HG02763 (cell line): ENCODE data around the gene CCM2.

ENCODE experiments used
- ATAC-seq: cut with Tn5 transposase; IDR thresholded peaks from one replicate; pipeline ENCODE4 v1.9.1; 2021; ENCODE audit warnings: mild to moderate bottlenecking, moderate library complexity; ENCODE audit not compliant: unreplicated experiment

The CCM2 gene

DNA sequence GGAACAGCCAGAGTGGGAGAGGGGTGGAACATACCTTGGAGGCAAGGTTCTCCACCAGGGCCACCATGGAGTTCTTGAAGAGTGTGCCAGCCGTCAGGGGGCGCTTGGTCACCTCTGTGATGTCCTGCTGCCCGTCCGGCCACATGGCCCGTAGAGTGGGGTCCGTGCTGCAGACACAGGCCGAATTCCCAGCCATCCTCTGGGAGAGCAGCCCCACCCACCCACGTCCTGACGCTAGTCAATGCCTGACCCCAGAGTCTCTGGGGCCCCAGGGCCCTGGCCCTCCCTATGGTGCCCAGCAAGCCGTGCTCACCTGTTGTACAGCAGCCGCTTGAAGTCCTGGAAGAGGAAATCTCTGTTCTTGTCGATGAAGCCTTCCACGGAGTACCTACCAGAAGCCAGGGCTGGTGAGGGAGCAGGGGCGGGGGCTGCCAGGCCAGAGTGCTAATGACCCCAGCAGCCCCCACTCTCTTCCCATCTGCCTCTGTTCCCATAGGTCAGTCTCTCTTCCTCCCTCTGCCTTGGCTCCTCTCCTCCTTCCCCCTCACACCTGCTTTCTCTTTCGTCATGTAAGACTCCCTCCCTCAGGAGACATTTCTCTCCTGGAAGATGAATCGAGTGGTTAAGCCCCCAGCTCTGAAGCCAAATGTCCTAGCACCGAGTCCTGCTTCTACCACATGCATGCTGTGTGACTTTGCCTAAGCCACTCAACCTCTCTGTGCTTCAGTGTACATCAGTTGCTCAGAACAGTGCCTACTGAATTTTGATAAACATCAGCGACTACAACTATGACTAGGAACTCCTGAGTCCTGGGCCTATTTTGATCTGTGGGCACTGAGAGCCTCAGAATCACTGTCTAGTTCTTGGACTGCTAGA lies 32.2 kb upstream of the CCM2 start:
- ATAC-seq, result no peak

DNA sequence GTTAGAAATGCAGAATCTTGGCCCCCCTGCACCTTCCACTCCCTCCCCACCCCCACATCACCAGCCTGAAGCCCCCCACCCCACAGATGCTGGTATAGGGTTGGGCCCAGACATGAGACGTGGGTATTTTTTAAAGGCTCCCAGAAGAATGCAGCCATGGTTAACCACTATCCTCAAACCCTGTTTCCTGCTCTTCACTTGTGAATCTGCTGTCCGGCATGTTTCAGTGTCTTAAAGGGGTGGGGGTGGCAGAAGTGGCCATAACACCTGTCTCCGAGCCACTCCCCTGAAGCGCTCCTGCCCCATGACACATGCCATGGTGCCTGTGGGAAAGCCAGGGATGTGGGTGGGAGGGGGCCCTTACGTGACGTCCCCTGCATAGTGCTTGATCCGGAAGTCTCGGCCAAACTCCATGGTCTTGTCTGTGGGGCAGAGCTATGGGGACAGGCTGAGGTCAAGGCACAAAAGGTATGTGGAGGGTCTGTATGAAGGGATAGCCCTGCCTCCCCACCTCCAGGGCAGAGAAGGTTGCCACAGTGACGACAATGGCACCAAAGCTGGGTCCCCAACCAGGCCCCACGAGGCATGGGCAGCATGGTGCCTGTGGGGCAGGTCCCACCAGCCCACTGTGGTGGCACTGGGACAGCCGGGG lies 30.8 kb upstream of the CCM2 start:
- no peak for ATAC-seq

DNA sequence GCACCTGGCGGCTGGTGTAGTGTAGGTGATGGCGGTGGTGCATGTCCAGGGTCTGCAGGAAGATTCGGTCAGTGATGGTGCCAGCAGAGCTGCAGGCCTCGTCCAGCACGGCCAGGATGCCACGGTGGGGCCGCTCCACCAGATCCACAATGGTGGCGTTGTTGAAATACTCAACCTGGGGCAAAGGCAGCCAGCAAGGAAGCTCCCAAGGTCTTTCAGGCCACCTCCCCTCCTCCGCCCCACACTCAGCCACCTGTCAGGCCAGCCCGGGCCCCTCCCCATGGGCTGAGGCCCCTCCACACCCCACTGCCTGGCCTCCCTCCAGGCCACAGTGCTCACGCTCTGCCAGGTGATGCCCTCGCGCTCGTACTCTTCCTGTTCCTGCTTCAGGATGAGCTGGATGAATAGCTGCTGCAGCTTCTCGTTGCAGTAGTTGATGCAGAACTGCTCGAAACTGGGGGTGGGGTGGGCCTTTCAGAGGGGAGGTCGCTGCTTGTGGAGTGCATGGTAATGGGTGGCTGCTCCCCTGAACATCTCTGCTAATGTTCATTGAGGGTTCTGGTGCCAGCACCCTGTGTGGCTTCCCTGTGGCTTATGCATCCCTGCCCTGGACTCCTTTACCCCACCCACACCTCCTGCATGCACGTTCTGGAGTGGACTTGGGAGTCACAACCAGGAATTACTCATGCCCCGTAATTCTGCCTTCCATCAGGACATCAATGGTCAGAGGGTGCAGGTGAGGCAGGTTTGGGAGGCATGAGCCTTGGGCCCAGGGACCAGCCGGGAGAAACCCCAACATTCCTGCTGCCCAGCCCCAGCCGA lies 30.1 kb upstream of the CCM2 start:
- ATAC-seq, result no peak

DNA sequence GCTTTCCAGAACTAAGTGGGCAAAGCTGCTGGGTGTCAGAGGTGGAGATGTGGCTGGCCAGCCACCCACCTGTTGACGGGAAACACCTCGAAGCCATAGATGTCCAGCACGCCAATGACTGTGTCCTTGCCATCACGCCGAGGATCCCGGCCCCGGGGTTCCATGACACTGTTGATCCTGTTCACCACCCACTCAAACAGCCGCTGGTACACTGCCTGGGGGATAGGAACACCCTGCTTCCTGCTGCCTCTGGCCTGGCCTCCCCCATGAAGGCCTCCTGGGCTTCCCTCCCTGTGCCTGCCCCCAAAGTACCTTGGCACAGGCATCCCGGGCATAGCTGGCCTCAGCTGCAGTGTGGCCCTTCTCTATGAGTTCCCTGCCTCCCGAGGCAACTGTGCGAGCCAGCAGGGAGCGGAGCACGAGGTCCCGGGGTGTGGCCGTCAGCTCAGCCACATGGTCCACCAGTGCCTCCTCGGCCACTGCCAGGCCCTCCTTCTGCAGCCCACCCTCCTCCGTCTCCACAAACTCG lies 29.4 kb upstream of the CCM2 start:
- ATAC-seq, result no peak

DNA sequence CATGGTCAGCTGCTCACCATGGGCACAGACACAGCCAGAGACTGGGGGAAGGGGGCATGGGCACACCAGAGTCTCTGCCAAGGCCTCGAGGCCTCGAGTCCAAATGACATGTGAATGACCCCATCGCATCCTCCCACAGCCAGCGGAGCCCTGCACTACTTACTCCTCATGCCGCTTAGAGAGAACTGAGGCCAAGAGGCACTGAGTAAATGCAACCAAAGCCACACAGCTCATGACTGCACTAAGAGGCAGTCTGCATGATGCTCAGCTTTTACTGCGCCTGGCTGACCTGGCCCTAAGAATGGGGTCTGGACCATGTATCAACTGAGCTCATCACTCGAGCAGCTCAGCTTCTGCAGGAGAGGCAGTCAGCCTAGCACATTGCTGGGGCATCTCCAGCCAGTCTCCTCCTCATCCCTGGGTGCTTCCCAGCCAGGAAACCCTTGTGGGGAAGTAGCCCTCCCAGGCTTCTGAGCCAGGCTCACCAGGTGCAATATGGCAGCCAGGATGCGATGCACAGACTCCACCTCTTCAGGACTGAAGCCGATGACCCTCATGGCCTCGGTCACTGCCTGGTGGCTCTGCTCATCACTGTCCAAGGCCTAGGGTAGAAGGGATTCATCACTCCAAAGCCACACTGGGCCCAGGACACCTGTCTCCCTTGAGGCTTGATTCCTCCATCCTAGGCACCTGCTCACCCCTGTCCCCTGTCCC lies 28.7 kb upstream of the CCM2 start:
- ATAC-seq, result no peak

DNA sequence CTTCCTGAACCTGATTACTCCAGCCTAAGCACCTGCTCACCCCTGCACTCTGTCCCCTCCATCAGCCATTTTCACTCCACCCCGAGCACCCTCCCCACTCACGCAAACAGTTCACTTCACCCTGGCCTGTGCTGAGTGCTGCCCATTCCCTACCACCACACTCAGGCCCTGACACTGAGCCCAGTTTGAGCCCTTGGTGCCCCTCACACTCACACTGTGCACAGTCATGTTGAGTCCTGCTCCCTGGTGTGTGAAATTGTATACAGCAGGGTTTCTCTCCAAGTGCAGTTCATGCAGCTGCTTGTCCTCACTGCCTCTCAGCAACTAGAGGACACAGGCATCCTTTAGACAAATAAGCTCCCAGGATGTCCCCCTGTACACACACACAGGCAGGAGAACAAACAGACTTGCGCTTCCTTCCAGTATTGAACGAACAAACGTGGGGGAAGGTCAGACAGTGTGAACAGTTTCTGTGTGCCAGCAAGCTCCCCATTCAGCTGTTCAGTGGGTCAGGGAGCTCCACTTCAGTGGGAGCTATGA lies 28.0 kb upstream of the CCM2 start:
- ATAC-seq, result no peak

DNA sequence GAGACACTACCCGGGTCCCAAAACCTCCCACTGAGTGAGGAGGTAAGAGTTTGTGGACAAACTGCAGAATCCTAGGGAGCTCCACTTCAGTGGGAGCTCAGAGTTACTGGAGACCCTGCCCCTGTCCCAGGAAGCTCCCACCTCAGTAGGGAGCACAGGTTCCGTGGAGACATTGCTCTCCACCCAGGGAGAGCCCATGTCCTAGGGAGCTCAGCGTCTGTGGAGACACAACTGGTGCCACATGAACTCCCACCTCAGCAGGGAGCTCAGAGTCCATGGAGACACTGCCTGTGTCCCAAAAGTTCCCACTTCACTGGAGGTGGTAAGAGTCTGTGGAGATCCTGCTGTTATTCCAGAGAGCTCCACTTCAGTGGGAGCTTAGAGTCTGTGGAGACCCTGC lies 27.4 kb upstream of the CCM2 start:
- ATAC-seq, result no peak

DNA sequence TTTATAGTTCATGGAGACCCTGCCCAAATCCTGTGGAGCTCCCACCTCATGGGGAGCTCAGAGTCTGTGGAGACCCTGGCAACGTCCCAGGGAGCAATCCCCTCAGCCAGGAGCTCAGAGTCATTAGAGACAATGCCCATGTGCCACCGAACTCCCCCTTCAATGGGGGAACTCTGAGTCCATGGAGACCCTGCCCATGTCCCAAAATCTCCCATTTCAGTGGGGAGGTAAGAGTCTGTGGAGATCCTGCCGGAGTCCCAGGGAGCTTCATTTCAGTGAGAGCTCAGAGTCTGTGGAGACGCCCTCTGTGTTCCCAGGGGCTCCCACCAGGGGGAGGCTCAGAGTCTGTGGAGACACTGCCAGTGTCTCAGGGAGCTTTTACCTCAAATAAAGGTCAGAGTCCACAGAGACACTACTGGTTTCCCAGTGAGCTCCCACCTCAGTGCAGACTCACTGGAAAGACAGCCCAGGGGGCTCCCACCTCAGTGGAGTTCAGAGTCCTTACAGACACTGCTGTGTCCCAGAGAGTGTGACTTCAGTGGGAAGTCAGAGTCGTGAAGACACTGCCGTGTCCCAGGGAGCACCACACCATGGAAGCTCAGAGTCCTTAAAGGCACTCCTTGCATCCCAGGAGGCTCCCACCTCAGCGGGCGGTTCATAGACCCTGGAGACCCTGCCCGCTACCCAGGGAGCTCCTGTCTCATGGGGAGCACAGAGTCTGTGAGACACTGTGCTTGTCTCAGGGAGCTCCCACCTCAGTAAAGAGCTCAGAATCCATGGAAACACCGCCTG lies 26.2 kb upstream of the CCM2 start:
- ATAC-seq, result no peak

DNA sequence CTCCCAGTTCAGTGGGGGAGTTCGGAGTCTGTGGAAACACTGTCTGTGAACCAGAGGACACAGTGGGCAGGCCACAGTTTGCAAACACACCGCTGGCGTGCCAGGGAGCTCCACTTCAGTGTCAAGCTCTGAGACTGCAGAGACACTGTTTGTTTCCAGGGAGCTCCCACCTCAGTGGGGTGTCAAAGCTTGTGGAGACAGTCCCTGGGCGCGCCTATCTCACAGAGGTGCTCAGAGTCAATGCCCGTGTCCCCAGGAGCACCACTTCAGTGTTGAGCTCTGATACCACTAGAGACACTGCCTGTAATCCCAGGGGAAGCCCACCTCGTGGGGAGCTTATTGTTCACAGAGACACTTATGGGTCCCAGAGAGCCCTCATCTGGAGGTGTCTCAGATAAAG lies 25.5 kb upstream of the CCM2 start:
- no peak for ATAC-seq

DNA sequence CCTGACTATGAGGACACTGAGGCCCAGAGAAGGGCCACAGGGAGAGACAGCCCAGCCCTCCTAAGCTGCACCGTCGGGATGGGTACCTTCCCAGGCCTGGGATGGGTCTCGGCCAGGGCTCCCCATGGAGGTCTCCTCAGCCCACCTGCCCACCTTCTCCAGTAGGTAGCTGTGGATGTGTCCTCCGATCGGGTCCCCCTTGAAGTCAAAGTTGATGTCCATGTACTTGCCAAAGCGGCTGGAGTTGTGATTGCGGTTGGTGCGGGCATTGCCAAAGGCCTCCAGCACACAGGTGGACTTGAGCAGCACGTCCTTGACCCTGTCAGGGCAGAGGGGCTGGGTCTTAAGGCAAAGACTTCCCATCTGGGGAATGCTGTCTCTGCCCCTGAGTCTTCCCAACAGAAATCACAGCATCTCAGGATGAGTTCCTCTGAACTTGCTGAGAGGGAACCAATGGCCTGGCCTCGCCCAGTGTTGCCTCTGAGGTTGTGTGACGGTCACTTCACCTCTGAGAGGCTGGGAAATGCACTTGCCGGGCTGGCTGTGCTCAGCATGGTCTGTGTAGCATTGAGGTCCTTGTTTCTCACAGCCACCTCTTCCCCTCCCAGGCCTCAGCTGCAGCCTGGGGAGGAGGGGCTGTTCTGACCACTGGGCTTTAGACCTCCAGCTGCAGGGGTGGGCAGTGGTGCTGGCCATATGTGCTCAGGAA lies 24.5 kb upstream of the CCM2 start:
- ATAC-seq, result no peak

DNA sequence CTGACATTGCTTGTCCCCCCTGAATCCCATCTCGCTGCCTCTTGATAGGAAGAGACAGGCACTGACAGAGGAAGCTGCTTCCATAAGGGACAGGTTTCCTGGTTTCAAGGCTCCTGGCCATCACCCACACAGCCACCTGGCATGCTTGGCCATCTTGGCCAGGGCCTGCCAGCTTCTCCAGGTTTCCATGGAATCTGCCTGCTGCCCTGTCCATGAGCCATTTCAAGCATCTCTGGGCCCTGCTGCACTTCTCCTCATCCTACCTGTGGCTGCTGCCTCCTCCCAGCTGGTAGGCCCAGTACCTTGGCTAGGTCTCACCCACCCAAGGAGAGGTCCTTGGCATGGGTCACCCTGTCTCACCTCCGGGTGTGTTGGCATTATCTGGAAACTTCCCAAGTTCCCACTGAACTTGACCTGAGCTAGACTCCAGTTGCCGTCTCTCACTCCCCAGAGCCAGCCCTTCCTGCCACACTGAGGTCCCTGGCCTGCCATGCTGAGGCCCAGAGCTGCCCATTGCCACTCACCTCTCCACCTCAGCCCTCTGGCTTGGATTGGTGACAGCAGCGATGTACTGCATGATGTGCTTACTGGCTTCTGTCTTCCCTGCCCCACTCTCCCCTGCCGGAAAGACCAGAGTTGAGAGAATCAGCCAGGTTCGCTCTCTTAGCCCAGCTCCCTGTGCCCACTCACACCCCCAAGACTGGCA lies 23.8 kb upstream of the CCM2 start:
- no peak for ATAC-seq

DNA sequence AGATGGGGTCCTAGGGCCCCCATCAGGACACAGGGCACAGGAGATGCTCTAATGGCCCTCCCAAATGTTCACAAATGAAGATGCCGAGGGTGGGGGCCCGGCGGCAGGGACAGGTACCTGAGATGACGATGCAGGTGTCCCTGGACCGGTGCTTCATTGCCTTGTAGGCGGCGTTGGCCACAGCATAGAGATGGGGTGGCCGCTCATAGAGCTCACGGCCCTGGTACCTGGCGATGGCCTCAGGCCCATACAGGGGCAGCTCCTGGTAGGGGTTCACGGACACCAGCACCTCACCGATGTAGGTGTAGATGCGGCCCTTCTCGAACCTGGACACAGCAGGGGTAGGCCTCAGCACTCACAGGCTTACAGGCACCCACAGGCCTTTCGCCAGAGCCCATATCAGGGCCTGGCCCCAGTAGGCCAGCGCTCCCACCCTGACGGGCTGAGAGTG lies 23.2 kb upstream of the CCM2 start:
- no peak for ATAC-seq

DNA sequence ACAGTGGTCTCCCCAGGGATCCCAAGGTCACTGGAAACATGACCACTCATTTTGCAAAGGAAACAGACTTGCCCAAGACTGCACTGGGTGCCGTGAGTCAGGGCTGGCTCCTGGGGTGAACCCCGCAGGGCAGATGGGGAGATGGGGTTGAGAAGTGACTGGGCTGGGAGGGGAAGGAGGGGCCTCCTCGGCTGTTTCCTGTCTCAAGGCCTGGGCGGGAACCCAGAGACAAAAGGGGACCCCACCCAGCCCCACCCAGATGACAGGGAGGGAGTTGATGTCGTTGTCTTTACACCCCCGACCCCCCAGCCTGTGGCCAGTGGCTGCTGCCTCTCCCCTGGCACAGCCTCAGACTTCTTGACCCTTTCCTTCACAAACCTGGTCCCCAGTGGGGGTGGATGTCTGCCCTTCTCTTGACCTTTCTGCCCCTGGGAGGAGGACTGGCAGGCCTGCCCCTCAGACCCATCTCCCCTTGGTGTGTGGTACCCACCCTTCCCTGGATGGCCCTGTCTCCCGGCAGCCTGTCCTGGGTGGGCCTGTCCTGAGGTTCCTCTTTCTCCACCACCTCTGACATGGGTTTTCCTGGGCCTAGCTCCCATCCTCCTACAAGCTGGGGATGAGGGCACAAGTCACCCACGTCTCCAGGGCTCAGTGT lies 22.6 kb upstream of the CCM2 start:
- no peak for ATAC-seq

DNA sequence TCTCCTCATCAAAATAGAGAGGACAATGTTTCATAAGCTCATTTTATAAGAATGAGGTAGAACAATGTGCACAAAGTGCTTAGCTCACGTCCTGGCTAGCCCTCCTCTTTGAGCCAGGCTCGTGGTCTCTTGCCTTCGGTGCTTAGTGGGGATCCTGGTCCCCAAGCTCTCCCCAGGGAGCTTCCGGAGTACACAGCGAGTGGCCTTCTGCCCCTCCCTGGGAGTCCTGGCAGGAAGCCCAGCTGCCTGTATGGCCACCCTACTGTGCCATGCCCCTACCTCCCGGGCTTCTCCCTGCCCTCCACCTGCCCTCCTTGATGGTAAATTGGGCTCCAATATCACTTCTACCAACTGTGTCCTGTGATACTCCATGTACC lies 22.1 kb upstream of the CCM2 start:
- no peak for ATAC-seq

DNA sequence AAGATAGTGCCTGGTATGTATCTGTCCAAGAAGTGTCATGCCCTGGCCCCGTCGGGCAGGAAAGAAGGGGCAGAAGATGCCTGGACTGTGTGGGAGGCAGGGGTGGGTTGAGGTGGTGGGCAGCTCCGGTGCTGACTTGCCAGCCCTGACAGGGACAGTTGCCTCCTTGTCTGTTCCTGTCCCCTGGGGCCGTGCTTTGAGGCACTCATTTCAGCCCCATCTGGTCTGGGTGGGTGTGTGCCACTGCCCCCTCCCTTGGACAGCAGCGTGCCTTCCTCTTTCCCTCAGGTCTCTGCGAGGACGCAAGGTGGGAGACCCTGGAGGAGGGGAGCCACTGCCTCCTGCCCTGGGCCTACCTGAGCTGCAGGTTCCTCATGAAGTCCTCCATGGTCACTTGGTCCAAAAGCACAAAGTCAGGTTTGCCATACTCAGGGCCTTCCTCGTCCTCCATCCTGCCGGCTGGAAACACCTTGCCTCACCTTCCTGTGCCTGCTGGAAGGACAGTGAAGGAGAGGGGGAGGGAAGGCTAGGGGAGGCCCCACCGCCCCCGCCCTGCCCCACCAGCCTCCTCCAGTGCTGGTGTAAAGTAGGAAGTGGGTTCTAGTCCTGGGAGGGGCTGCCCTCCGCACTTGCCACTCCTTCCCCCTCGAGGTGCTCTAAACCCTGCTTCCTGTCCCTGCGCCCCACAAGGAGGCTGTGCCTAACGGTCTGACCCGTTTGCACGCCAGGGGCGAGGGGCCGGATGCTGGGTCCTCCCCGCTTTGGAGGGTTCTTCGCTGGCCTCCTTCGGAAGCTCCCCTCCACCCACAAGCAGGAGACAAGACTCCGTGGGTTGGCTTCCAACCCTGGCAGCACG lies 21.3 kb upstream of the CCM2 start, which contains the start of gene MYO1G:
Gene MYO1G, minus strand, starts transcription at position 505 of the 856 bp plus-strand sequence. Its CDS starts 54 bp downstream, at position 451.
- peak; percentile 57 for ATAC-seq

DNA sequence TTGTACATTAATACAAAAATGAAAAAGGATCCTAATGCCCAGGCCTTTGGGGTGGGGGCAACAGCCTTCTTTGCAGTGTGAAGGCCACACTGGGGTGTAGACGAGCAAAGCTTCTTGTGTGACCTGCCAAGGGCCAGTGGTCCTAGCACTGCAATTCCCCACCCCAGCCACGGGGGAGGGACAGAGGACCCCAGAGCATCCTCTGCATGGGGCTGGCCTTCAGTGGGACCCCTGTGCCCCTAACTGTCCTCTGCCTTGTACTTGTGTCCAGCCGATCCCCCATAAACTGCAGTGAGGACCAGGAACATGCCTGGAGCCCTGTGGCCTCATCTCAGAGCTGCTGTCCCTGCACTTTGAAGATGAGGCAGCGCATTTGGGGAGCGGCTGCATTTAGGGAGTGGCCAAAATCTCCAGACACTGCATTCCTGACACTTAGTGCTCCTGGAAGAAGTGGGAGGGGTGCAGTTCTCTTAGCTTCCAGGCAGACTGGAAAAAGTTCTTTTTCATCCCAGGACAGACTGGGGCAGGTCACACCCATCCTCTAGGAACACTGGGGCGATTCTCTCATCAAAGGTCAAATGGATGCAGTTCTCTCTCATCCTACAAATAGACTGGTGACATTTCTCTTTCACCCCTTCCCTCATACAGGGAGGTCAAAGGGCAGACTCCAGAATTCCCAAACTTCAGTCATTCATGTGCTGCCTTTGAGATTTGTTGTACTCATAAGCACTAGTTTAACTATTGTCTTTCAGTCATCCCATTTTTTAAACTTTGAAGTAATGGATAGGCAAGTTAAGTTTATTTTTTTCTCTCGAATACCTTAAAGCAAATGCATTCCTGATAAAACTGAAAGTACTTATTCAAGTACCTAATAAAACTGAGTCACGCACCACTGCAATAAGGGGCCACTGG lies 20.3 kb upstream of the CCM2 start:
- ATAC-seq, result no peak
